BJ (cell line): Measurements from ENCODE around the gene THAP4. TPM values are rescaled to one million over a fixed set of nuclear protein-coding genes. Genes with fewer than 3 reads are reported as not detected.

Source experiments
- CTCF ChIA-PET: fragments of 350-600 bp; formaldehyde crosslinking; extraction: SDS; loops from one replicate; lab custom pipeline; 2021; ENCODE audit warnings: antibody characterized with exemption, inconsistent platforms; lab: Yijun Ruan, JAX
- POLR2A ChIA-PET: fragments of 300-600 bp; sonication (Branson Sonifier 250); formaldehyde crosslinking; extraction: SDS; loops from one replicate; lab custom pipeline; 2021; ENCODE audit warnings: antibody characterized with exemption; lab: Charles Lee
- DNase-seq: peaks from one replicate; pipeline ENCODE4 v3.0.0-alpha.2; 2011; ENCODE audit warnings: low read depth
- H3K27me3 ChIP-seq: 2 replicates; pipeline ENCODE4 v1.6.0; 2011; ENCODE audit warnings: low read length; ENCODE audit not compliant: control insufficient read depth, insufficient read depth
- H3K36me3 ChIP-seq: 2 replicates; pipeline ENCODE4 v1.5.1; 2011; ENCODE audit warnings: low read length; ENCODE audit not compliant: control insufficient read depth, insufficient read depth
- H3K4me3 ChIP-seq: 2 replicates; pipeline ENCODE4 v1.5.1; 2011; ENCODE audit warnings: low read depth, mild to moderate bottlenecking, control low read depth, low read length
- CTCF ChIP-seq: IDR thresholded peaks from 2 replicates; pipeline ENCODE4 v1.5.1; 2011; ENCODE audit warnings: low read depth, mild to moderate bottlenecking, control low read depth, inconsistent platforms, low read length, moderate library complexity; ENCODE audit not compliant: insufficient read depth
- polyA plus RNA-seq: library from polyadenylated mRNA; depleted of rRNA; stranded (reverse); fragments of >200 nt; gene quantifications from 2 replicates; pipeline ENCODE4 v1.2.3, GENCODE V29; 2011; rRNA removed
- small RNA-seq: library from RNA; depleted of rRNA; stranded (forward); fragments of <200 nt; gene quantifications from one replicate; pipeline ENCODE3, GENCODE V24; 2012; ENCODE audit warnings: low replicate concordance, low read depth; ENCODE audit not compliant: insufficient read length

Gene THAP4
- polyA plus RNA-seq, 1 experiment: 50.4 TPM

DNA sequence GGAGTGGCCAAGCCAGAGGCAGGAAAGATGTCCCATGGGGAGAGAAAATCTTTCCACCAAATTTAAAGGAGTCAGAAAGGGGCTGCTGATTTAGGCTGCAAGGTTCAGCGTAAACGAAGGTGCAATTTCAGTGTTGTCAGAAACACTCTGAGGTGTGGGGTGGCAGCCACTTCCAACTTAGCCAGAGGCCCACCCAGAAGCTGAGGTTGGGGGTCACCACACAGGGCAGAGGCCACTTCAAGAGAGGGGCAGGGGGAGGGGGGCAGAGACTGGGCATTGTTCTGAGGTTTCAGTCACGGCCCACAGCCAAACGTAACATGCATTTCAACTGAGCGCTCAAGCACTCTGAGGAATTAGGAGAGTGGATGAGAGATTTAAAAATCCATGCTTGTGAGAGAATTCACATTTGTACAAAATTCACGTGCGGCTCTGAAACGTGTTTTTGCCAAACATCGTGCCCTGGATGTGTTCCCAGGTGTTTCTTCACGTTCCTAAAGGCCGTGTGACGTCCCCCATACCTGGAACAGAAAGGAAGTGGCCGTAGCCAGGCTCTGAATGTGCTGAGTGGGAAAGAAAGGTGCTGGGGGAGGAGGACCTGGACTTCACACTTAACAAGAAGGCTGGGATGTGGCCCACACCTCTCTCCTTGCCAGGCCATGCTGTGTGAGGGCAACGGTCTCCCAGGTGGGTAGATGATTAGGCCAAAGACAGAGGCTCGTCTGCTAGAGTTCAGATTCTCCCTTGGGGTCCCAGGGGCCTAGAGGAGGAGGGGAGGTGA lies 97.9 kb downstream of the THAP4 start:
- CTCF ChIA-PET: no interaction called here
- H3K4me3 ChIP-seq: no peak overlapping the region
- TF ChIP-seq CTCF: no peak
- H3K36me3 ChIP-seq: no peaks in the 10 kb centered on the region; the same call in 1 of the 2 replicates
- POLR2A ChIA-PET: no interaction called here
- no peak for DNase-seq
- H3K27me3 ChIP-seq: no peaks in the 10 kb centered on the region

- CTCF ChIA-PET: no interaction called here
- POLR2A ChIA-PET: no interaction called here
- no peak for TF ChIP-seq CTCF
- Histone ChIP-seq H3K36me3 (no peaks in the 10 kb centered on the region; the same call in 1 of the 2 replicates), H3K27me3 (peaks cover 2% of the 10 kb centered on the region; the same call in 1 of the 2 replicates), H3K4me3 (no peak overlapping the region)
- no peak for DNase-seq
Measured at GRCh38 chr2:241535871-241536655, 100.9 kb downstream of the THAP4 start.

DNA sequence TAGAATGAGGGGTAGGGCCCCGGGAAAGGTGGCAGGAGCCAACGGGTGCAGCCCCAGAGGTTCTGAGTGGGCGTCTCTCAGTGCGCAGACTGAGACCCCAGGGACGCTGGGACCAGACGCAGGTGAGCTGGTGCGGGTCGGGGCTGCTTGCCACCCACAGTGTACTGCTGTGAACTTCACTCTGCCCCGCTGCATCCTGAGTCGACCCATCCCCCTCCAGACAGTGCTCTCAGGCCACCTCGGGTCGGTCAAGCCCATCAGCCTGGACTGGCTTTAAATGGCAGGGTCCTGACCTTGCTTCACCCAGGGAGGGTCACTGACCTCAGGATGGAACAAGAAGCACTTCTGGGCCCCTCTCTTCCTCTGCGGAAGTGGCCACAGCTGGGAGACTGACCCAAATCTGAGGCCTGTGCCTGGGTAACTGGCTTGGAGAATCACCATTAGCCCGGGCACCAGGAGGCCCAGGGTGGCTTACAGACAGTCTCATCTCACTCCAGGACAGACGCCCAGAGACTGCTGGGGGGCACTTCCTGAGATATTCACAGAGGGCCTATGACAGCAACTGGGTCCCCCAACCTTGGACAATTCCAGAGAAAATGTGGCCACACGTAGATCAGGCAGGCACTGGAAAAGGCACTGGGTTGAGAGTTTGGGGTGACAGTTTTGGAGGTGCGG lies 102.1 kb downstream of the THAP4 start:
- H3K36me3 ChIP-seq: no peaks in the 10 kb centered on the region; the same call in 1 of the 2 replicates
- TF ChIP-seq CTCF: no peak
- peaks cover 3% of the 10 kb centered on the region; the same call in 1 of the 2 replicates for H3K27me3 ChIP-seq
- POLR2A ChIA-PET: no interaction called here
- no peak overlapping the region for H3K4me3 ChIP-seq
- no peak for DNase-seq
- CTCF ChIA-PET: no interaction called here

Small RNA genes lying within 50 kb of the gene (small RNA-seq; reads per million reads assigned to genes)
- 0.63 reads per million for gene RNA5SP122

Other genes starting within 250 kb of the THAP4 start
- 232 and 386 TPM in 2 replicates for gene STK25, start 128.6 kb downstream of the THAP4 start, polyA plus RNA-seq
- 29.4 and 42.9 TPM in 2 replicates for gene BOK, start 78.4 kb downstream of the THAP4 start, polyA plus RNA-seq
- 79.8 and 122 TPM in 2 replicates for gene ATG4B, start 535 bp upstream of the THAP4 start, polyA plus RNA-seq
- gene DTYMK, start 49.7 kb upstream of the THAP4 start, polyA plus RNA-seq: 29.6 and 43.8 TPM in 2 replicates
- 24.2 and 27.0 TPM in 2 replicates for gene ING5, start 64.9 kb upstream of the THAP4 start, polyA plus RNA-seq
- gene D2HGDH, start 97.5 kb upstream of the THAP4 start, polyA plus RNA-seq: 8.0 and 16.1 TPM in 2 replicates
- not detected in 2 replicates for gene GAL3ST2, start 139.7 kb upstream of the THAP4 start, polyA plus RNA-seq
- gene NEU4, start 172.0 kb upstream of the THAP4 start, polyA plus RNA-seq: not detected in 2 replicates
- gene PDCD1, start 221.7 kb upstream of the THAP4 start, polyA plus RNA-seq: not detected in 2 replicates
- gene RTP5, start 232.6 kb upstream of the THAP4 start, polyA plus RNA-seq: not detected in 2 replicates